Left ventricle myocardium inferior (tissue), 1 donor: Measurements from ENCODE around the gene DDX51. TPM values are rescaled to one million over a fixed set of nuclear protein-coding genes. Genes with fewer than 3 reads are reported as not detected.

Source experiments
- DNase-seq: peaks from one replicate; pipeline ENCODE4 v3.0.0-alpha.2; 2020
- H3K27ac ChIP-seq: fragments of 200-600 bp; replicated peaks from 2 replicates; pipeline ENCODE4 v1.8.0; 2021
- H3K27me3 ChIP-seq: fragments of 200-600 bp; 2 replicates; pipeline ENCODE4 v1.8.0; 2021; ENCODE audit warnings: low read depth
- H3K36me3 ChIP-seq: fragments of 200-600 bp; 2 replicates; pipeline ENCODE4 v1.8.0; 2021
- H3K4me1 ChIP-seq: fragments of 200-600 bp; 2 replicates; pipeline ENCODE4 v1.8.0; 2021
- H3K4me3 ChIP-seq: fragments of 200-600 bp; 2 replicates; pipeline ENCODE4 v1.8.0; 2021; ENCODE audit warnings: mild to moderate bottlenecking, moderate library complexity
- H3K9me3 ChIP-seq: fragments of 200-600 bp; replicated peaks from 2 replicates; pipeline ENCODE4 v1.8.0; 2021
- CTCF ChIP-seq: fragments of 200-600 bp; IDR thresholded peaks from 2 replicates; pipeline ENCODE4 v1.8.0; 2021; ENCODE audit warnings: antibody characterized with exemption, mild to moderate bottlenecking, borderline replicate concordance
- intact Hi-C: fragments of 100-400 bp; cut with micrococcal nuclease; formaldehyde crosslinking; loops from one replicate; pipeline ENCODE4 v1.11.0; 2022
- total RNA-seq: library from RNA; stranded (reverse); fragmentation: NEBNext Ultra II Directional; extraction: Animal tissue kit (Norgen Biotek cat#: 25700); gene quantifications from one replicate; pipeline ENCODE4 v1.2.1, GENCODE V29; 2021
- donor health status: DM: no; HTN: yes; CAD: no; lungs with severe emphysema.

DDX51 gene
- total RNA-seq, 1 donor from 2014 or later = 9.0 TPM

DNA sequence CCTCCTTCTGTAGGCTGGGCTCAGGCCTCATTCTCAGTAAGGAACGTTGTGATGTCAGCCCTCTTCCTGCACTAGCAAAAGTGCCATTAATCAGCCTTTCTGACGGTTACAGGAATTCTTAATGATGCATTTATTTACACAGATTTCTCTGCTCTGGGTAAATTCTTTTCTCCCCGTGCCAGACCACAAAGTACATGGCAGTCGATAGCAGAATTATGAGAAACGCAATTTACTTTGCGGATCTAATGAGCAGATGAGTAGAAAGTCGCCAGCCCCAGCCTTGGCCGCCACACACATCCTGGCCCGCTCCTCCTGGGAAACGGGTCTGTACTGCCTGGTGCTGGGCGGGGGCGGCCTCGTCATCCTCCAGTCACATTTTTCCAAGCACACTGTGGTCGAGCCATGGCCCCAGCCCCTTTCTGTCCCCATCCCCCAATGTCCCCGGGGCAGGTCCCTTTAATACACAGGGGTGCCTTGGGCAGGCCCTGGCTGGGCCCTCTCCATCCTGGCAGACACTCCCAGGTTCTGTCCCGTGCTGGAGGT is 26.0 kb upstream of the DDX51 start:
- DNase-seq = peak; percentile 11
- Histone ChIP-seq H3K36me3 (no peaks in the 10 kb centered on the region), H3K9me3 (no peaks in the 10 kb centered on the region), H3K27me3 (peaks cover 75% of the 10 kb centered on the region), H3K4me1 (no peaks in the 10 kb centered on the region), H3K4me3 (no peak overlapping the region), H3K27ac (no peak overlapping the region)
- TF ChIP-seq CTCF = no peak
- intact Hi-C loops = no loop called here

DNA sequence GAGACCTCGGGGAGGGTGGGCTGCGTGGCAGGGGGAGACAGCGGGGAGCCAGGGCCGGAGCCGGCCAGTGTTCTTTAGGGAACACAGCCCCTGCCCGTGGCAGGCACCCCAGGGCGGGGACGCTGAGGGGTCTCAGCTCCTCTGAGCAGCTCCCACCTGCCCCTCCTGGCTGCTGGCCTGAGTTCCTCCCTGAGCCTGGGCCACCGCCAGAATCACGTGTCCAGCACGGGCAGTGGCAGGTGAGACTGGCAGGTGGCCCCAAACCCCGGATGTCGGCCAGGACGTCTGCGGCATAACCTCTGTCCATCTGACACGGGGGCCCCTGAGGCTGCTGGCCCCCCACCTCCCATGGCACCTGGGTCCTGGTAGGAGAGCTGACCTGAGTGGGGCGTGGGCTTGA is 25.3 kb upstream of the DDX51 start:
- H3K27me3 ChIP-seq = peaks cover 69% of the 10 kb centered on the region

GRCh38 chr12:132168311-132169031 is 24.4 kb upstream of the DDX51 start:
- DNase-seq = peak; percentile 14
- intact Hi-C loops = no loop called here

More for the DNA sequence above, 25.3 kb upstream of the DDX51 start:
- Histone ChIP-seq H3K9me3 (no peaks in the 10 kb centered on the region), H3K4me1 (no peaks in the 10 kb centered on the region), H3K36me3 (no peaks in the 10 kb centered on the region), H3K4me3 (no peak overlapping the region), H3K27ac (no peak overlapping the region)
- intact Hi-C loops = no loop called here
- no peak for TF ChIP-seq CTCF
- peak; percentile 11 for DNase-seq

GRCh38 chr12:132167611-132168310 is 23.6 kb upstream of the DDX51 start:
- no peak overlapping the region for H3K27ac ChIP-seq
- no peak for TF ChIP-seq CTCF
- intact Hi-C loops = no loop called here
- no peak overlapping the region for H3K4me3 ChIP-seq
- H3K36me3 ChIP-seq = no peaks in the 10 kb centered on the region
- peaks cover 69% of the 10 kb centered on the region for H3K27me3 ChIP-seq
- peak; percentile 3 for DNase-seq
- H3K9me3 ChIP-seq = no peaks in the 10 kb centered on the region
- H3K4me1 ChIP-seq = peaks cover 2% of the 10 kb centered on the region

More at GRCh38 chr12:132168311-132169031, 24.4 kb upstream of the DDX51 start:
- H3K4me1 ChIP-seq = no peaks in the 10 kb centered on the region
- no peak overlapping the region for H3K27ac ChIP-seq
- no peak for TF ChIP-seq CTCF
- H3K4me3 ChIP-seq = no peak overlapping the region
- H3K27me3 ChIP-seq = peaks cover 69% of the 10 kb centered on the region
- H3K36me3 ChIP-seq = no peaks in the 10 kb centered on the region
- H3K9me3 ChIP-seq = no peaks in the 10 kb centered on the region

GRCh38 chr12:132166801-132167591 is 22.9 kb upstream of the DDX51 start:
- Histone ChIP-seq H3K27me3 (peaks cover 69% of the 10 kb centered on the region), H3K36me3 (no peaks in the 10 kb centered on the region), H3K27ac (no peak overlapping the region), H3K4me3 (no peak overlapping the region), H3K9me3 (no peaks in the 10 kb centered on the region), H3K4me1 (peaks cover 4% of the 10 kb centered on the region)
- intact Hi-C loops = no loop called here
- no peak for DNase-seq
- TF ChIP-seq CTCF = no peak
